A673 (cell line): ENCODE data around the gene GMFB. TPM values are rescaled to one million over a fixed set of nuclear protein-coding genes. Genes with fewer than 3 reads are reported as not detected.
A peak's percentile ranks its signal among the peaks of the same experiment; 100 is the strongest.
"Not testable (repeated sequence)": the region's sequence is repeated elsewhere in the genome, so short reads cannot be mapped to it uniquely, and the experiment has no call there.

Experiments used
- BruUV-seq: library from RNA; stranded (reverse); fragments of 400-500 nt; replicated peaks from 2 replicates; lab custom pipeline; 2021; lab: Mats Ljungman, UMichigan
- CTCF ChIA-PET: fragments of 300-600 bp; sonication (Branson Sonifier 250); formaldehyde crosslinking; loops from one replicate; lab custom pipeline; 2022; ENCODE audit warnings: antibody characterized with exemption; lab: Charles Lee
- POLR2A ChIA-PET: fragments of 300-600 bp; sonication (Branson Sonifier 250); formaldehyde crosslinking; loops from one replicate; lab custom pipeline; 2022; ENCODE audit warnings: antibody characterized with exemption; ENCODE audit not compliant: low non-redundant PET; lab: Charles Lee
- DNase-seq: peaks from one replicate; pipeline ENCODE4 v3.0.0-alpha.2; 2015; ENCODE audit warnings: low spot score
- H3K27ac ChIP-seq: fragments of 200-600 bp; sonication (generic); 2 replicates; pipeline ENCODE4 v1.5.1; 2016; ENCODE audit warnings: mixed run types, low read depth, mild to moderate bottlenecking, mixed read lengths, antibody characterized with exemption, low read length; ENCODE audit not compliant: poor library complexity, severe bottlenecking
- H3K27me3 ChIP-seq: fragments of 200-600 bp; sonication (generic); replicated peaks from 2 replicates; pipeline ENCODE4 v1.6.1; 2017; ENCODE audit warnings: mixed run types, low read depth, mild to moderate bottlenecking, mixed read lengths, antibody characterized with exemption, low read length; ENCODE audit not compliant: insufficient read depth, poor library complexity
- H3K36me3 ChIP-seq: fragments of 200-600 bp; sonication (generic); 2 replicates; pipeline ENCODE4 v1.6.1; 2016; ENCODE audit warnings: mixed run types, mild to moderate bottlenecking, mixed read lengths, antibody characterized with exemption, low read length; ENCODE audit not compliant: insufficient read depth, poor library complexity, severe bottlenecking
- H3K4me1 ChIP-seq: fragments of 200-600 bp; sonication (generic); 2 replicates; pipeline ENCODE4 v1.6.1; 2017; ENCODE audit warnings: mixed run types, mild to moderate bottlenecking, mixed read lengths, antibody characterized with exemption, low read length; ENCODE audit not compliant: insufficient read depth, poor library complexity, severe bottlenecking
- H3K4me3 ChIP-seq: fragments of 200-600 bp; sonication (generic); 2 replicates; pipeline ENCODE4 v1.5.1; 2016; ENCODE audit warnings: low read depth, mixed run types, mild to moderate bottlenecking, mixed read lengths, low read length; ENCODE audit not compliant: poor library complexity, severe bottlenecking
- H3K9me3 ChIP-seq: fragments of 200-600 bp; sonication (generic); 2 replicates; pipeline ENCODE4 v1.6.1; 2016; ENCODE audit warnings: mixed run types, low read depth, mild to moderate bottlenecking, mixed read lengths, antibody characterized with exemption, low read length; ENCODE audit not compliant: poor library complexity, severe bottlenecking
- EZH2 ChIP-seq: fragments of 200-600 bp; sonication (generic); IDR thresholded peaks from 2 replicates; pipeline ENCODE4 v1.6.1; 2017; ENCODE audit warnings: borderline replicate concordance, low read depth, mild to moderate bottlenecking, mixed read lengths, antibody characterized with exemption, low read length; ENCODE audit not compliant: poor library complexity, severe bottlenecking
- intact Hi-C: fragments of 100-400 bp; cut with micrococcal nuclease; formaldehyde crosslinking; loops from one replicate; pipeline ENCODE4 v1.10.0; 2022; ENCODE audit not compliant: unreplicated experiment
- total RNA-seq: library from RNA; stranded (reverse); gene quantifications from 2 replicates; pipeline ENCODE4 v1.2.3, GENCODE V29; 2021
- TF ChIP-seq, protein P1 (sequence below): fragments of 300-800, 200-600 bp; sonication (generic); conservative IDR thresholded peaks from 2 replicates; pipeline ENCODE4 v1.5.1; 2017; ENCODE audit warnings: low read depth, mild to moderate bottlenecking, antibody characterized with exemption, low read length, moderate library complexity, mixed read lengths

GMFB gene
- total RNA-seq, 1 experiment from 2014 or later, result 76.8 TPM

DNA sequence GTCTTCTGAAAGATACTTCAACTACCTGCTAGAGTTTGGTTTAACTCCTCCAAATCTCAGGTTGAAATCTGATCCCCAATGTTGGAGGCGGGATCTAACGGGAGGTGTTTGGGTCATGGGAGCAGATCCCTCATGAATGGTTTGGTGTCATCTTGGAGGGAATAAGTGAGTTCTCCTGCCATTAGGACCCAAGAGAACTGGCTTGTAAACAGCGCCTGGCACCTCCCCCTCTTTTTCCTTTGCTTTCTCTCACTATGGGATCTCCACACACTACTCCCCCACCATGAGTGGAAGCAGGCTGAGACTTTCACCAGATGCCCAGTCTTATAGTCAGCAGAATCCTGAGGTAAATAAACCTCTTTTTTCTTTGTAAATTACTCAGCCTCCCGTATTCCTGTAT lies 50.1 kb downstream of the GMFB start:
- intact Hi-C loops, result no loop called here
- TF ChIP-seq, protein P1, sequence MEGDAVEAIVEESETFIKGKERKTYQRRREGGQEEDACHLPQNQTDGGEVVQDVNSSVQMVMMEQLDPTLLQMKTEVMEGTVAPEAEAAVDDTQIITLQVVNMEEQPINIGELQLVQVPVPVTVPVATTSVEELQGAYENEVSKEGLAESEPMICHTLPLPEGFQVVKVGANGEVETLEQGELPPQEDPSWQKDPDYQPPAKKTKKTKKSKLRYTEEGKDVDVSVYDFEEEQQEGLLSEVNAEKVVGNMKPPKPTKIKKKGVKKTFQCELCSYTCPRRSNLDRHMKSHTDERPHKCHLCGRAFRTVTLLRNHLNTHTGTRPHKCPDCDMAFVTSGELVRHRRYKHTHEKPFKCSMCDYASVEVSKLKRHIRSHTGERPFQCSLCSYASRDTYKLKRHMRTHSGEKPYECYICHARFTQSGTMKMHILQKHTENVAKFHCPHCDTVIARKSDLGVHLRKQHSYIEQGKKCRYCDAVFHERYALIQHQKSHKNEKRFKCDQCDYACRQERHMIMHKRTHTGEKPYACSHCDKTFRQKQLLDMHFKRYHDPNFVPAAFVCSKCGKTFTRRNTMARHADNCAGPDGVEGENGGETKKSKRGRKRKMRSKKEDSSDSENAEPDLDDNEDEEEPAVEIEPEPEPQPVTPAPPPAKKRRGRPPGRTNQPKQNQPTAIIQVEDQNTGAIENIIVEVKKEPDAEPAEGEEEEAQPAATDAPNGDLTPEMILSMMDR, result no peak
- no peak for TF ChIP-seq EZH2
- CTCF ChIA-PET, result no interaction called here
- H3K9me3 ChIP-seq, result no peaks in the 10 kb centered on the region
- DNase-seq, result no peak
- BruUV-seq, result no TSS peak
- POLR2A ChIA-PET, result no interaction called here
- H3K36me3 ChIP-seq, result peaks cover 14% of the 10 kb centered on the region
- H3K27me3 ChIP-seq, result no peaks in the 10 kb centered on the region
- H3K4me3 ChIP-seq, result no peak overlapping the region
- H3K27ac ChIP-seq, result no peak overlapping the region
- peaks cover 52% of the 10 kb centered on the region for H3K4me1 ChIP-seq

GRCh38 chr14:54437954-54438353 lies 50.8 kb downstream of the GMFB start:
- intact Hi-C loops, POLR2A ChIA-PET, BruUV-seq: not testable (repeated sequence)

DNA sequence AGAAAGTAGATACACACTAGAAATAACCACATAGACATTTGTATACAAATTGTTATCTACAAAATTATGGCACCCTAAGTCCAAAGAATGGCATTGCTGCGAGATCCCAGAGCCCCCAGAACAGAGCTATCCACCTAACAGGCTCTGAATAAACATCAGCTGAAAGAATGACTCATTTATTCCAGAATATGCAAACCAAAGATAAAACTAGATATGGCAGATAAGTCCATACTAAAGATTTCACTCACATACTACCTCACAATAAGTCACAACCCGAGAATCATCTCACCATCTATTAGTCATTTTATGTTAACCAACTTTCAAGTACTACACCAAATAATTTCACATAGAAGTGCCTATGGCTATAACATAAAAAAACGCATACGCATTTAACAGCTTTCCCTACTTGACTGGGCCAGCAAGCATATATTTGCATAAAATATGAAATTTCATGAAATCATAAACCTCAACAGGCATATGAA lies 53.2 kb downstream of the GMFB start:
- ChIA-PET POLR2A (no interaction called here), CTCF (interaction anchor here (0.8 kb wide), 1 partner anchor 15 kb away, joined by 4 read pairs; no protein-coding TSS in a partner anchor)
- Histone ChIP-seq H3K27ac (no peak overlapping the region), H3K4me1 (peaks cover 49% of the 10 kb centered on the region), H3K36me3 (peaks cover 22% of the 10 kb centered on the region), H3K4me3 (no peak overlapping the region), H3K9me3 (no peaks in the 10 kb centered on the region), H3K27me3 (no peaks in the 10 kb centered on the region)
- no TSS peak for BruUV-seq
- peak; percentile 14 for DNase-seq
- intact Hi-C loops, result no loop called here
- TF ChIP-seq EZH2, result no peak
- TF ChIP-seq, protein P1, result no peak

More at GRCh38 chr14:54437954-54438353, 50.8 kb downstream of the GMFB start:
- Histone ChIP-seq H3K36me3 (peaks cover 14% of the 10 kb centered on the region), H3K4me1 (peaks cover 52% of the 10 kb centered on the region)
- H3K4me3 ChIP-seq, H3K9me3 ChIP-seq, H3K27me3 ChIP-seq, CTCF ChIA-PET, DNase-seq, H3K27ac ChIP-seq: not testable (repeated sequence)

GRCh38 chr14:54428527-54428926 lies 60.3 kb downstream of the GMFB start:
- BruUV-seq, result no TSS peak
- Histone ChIP-seq H3K27ac (no peak overlapping the region), H3K36me3 (peaks cover 61% of the 10 kb centered on the region), H3K27me3 (no peaks in the 10 kb centered on the region), H3K4me3 (no peak overlapping the region), H3K4me1 (no peaks in the 10 kb centered on the region), H3K9me3 (no peaks in the 10 kb centered on the region)
- DNase-seq, result no peak
- TF ChIP-seq EZH2, result no peak
- TF ChIP-seq, protein P1, result no peak
- intact Hi-C loops, result no loop called here
- ChIA-PET POLR2A (no interaction called here), CTCF (no interaction called here)
